ENCODE results near the gene ZSCAN29.

The ZSCAN29 gene

DNA sequence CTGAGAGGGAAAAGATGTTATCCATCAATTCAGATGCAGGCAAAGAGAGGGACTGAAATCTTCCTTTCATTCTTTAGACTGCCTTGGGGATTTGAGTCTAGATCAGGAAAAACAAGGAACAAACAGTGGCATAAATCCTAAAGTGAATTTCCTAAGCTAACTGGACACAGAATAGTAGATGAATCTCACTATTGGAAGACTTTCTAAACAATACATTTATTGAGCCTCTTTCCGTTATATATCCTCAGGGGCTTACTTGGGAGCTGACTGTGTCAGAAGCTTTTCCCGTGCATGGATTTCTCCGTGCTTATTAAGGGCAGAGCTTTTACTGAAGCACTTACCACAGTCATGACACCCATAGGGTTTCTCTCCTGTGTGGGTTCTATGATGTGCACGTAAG, 10.0 kb downstream of the ZSCAN29 start:
- DNase-seq (ENCODE audit: low read depth): no peak
- in situ Hi-C loops (cut with HindIII; ENCODE audit: low sequenced_read_pairs): no loop called here
- TF ChIP-seq, protein P1, sequence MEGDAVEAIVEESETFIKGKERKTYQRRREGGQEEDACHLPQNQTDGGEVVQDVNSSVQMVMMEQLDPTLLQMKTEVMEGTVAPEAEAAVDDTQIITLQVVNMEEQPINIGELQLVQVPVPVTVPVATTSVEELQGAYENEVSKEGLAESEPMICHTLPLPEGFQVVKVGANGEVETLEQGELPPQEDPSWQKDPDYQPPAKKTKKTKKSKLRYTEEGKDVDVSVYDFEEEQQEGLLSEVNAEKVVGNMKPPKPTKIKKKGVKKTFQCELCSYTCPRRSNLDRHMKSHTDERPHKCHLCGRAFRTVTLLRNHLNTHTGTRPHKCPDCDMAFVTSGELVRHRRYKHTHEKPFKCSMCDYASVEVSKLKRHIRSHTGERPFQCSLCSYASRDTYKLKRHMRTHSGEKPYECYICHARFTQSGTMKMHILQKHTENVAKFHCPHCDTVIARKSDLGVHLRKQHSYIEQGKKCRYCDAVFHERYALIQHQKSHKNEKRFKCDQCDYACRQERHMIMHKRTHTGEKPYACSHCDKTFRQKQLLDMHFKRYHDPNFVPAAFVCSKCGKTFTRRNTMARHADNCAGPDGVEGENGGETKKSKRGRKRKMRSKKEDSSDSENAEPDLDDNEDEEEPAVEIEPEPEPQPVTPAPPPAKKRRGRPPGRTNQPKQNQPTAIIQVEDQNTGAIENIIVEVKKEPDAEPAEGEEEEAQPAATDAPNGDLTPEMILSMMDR (IDR thresholded peaks at IDR 0.05; ENCODE audit: low read depth, low read length, missing control alignments): no peak
- H3K4me3 ChIP-seq (ENCODE audit: low read depth, low read length): no peak overlapping the region

DNA sequence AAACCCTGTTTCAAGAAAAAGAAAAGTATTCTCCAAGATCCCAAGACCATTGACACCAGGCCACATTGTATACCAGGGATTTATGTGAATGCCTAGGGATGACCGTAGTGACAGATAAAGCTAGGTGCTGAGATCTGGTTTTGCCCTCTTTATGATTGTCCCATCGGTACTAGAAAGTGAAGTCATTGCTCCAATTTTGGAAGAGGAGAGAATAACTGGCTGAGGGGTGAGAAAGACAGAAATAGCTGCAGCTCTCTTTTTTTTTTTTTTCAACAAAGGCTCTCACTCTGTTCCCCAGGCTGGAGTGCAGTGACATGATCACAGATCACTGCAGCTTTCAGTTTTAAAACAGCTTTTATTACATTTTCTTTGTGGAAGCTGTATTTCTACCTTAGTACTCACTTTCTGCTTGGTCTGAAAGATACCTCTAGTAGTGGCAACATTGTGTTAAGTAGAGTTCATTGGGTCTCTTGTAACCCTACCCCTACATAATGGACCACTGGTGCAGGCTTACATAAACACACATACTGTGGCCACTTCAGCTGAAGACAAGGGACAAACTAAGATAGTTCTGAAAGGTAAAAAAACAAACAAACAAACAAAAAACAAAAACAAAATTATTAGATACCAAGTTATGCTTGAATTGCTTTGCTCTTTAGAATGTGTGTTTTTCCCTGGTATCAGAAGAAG, 18.0 kb downstream of the ZSCAN29 start:
- TF ChIP-seq, protein P1 (IDR thresholded peaks at IDR 0.05; ENCODE audit: low read depth, low read length, missing control alignments): no peak
- DNase-seq (ENCODE audit: low read depth): no peak
- in situ Hi-C loops (cut with HindIII; ENCODE audit: low sequenced_read_pairs): no loop called here
- H3K4me3 ChIP-seq (ENCODE audit: low read depth, low read length): no peak overlapping the region

DNA sequence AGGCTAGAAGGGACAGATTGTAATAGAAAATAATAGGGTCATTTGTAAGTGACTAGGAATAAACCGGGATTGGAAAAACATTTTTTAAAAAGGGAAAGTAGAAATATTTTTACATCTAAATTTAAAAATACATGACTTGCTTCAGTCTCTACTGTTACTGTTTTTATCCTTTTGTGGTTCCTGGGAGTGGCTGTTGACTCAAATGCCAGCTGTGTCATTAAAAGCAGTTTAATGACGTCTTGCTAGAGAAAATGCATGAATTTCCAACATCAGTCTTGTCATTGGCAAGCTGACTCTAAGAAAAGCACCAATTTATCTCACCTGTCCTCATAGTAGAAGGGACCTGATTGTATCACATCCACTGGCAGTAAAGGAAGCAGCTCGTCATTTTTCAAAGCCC, 23.7 kb downstream of the ZSCAN29 start:
- H3K4me3 ChIP-seq (ENCODE audit: low read depth, low read length): no peak overlapping the region
- TF ChIP-seq, protein P1 (IDR thresholded peaks at IDR 0.05; ENCODE audit: low read depth, low read length, missing control alignments): no peak
- DNase-seq (ENCODE audit: low read depth): no peak
- in situ Hi-C loops (cut with HindIII; ENCODE audit: low sequenced_read_pairs): no loop called here

DNA sequence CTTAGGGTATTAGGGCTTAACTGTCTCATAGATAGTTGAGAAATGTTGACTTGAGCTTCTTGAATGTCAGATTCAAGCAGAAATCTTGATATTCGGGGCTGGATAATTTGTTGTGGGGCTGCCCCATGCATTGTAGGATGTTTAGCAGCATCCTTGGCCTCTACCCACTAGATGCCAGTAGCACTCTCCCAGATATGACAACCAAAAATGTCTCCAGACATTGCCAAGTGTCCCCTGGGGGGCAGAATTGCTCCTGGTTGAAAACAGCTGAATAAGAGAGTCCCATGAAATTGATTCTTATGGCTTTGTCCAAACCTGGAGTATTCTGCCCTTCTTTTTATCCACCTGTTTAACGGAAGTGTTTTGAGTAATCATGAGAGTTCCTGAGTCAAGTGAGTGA, 24.5 kb downstream of the ZSCAN29 start:
- no peak for DNase-seq (ENCODE audit: low read depth)
- in situ Hi-C loops (cut with HindIII; ENCODE audit: low sequenced_read_pairs): no loop called here
- no peak overlapping the region for H3K4me3 ChIP-seq (ENCODE audit: low read depth, low read length)
- TF ChIP-seq, protein P1 (IDR thresholded peaks at IDR 0.05; ENCODE audit: low read depth, low read length, missing control alignments): no peak

DNA sequence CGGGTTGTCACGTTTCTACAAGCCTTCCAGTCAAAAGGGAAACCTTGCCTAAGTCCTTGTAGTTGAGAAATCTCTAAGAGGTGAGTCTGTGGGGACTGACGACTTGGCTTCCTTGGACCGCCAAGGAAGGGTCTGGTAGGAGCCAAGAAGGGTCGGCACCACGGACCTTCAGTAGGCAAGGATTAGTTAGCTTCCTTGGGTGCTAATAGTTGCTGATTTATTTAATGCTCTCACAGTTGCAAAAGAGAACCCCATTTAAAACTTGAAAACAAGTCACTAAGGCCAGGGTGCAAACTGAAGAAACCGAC, 40.1 kb downstream of the ZSCAN29 start:
- in situ Hi-C loops (cut with HindIII; ENCODE audit: low sequenced_read_pairs): no loop called here
- H3K4me3 ChIP-seq (ENCODE audit: low read depth, low read length): peak overlapping the region; percentile 56
- TF ChIP-seq, protein P1 (IDR thresholded peaks at IDR 0.05; ENCODE audit: low read depth, low read length, missing control alignments): no peak
- DNase-seq (ENCODE audit: low read depth): no peak

DNA sequence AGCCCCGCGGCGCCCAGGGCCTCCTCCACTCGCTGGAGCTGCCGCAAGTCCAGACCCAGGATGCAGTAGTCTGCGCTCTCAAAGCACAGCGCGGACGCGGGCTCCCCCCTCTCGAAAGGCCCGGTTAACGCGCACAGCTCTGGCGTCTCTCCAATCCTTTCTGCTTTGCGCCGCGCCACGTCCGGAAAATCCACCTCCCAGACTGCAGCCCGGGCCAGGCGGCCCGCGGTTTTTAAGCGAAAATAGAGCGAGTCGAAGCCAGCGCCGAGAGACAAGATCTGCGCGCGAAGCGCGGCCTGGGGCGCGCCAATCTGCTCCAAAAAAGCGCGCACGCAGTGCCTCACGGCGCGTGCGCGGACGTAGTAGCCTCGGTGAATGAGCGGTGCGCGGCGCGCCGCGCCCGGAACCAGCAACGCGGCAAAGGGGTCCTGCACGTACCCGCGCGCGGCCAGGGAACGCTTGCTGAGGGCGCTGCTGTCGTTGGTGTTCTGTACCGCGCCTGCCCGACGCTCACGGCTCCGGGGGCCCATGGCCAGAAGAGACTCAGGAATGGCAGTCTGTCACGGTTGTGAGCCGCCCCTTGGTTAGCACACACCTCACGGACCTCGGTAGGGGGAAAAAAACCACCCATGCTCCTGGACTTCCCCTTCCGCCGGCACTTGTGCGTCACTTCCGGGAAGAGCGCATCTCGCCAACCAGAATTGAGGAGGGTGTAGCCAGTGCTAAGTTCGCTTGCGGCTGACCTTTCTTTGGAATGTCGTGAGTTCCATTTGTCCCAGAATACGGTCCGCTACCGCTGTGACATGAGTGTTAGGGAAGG, 40.7 kb downstream of the ZSCAN29 start, which contains the start of gene LCMT2:
Gene LCMT2, minus strand, starts transcription at position 614 of the 820 bp plus-strand sequence. Its CDS starts 84 bp downstream, at position 530.
- H3K4me3 ChIP-seq (ENCODE audit: low read depth, low read length): peak within 1 kb of the TSS; percentile 56
- TF ChIP-seq, protein P1 (IDR thresholded peaks at IDR 0.05; ENCODE audit: low read depth, low read length, missing control alignments): no peak
- in situ Hi-C loops (cut with HindIII; ENCODE audit: low sequenced_read_pairs): no loop called here
- peak; percentile 81 for DNase-seq (ENCODE audit: low read depth)
